ENCODE results near the gene PLSCR1.

- no peak for TF ChIP-seq CTCF (conservative IDR thresholded peaks at IDR 0.05)
- TF ChIP-seq EZH2 (IDR thresholded peaks at IDR 0.05; ENCODE audit: low read depth), result no peak
Observed at GRCh38 chr3:146521394-146521793, 23.0 kb downstream of the PLSCR1 start.

Measured in PC-9 (cell line).